DOHH2 (cell line): ENCODE measurements around the gene CHPF.

Source experiments
- CTCF ChIP-seq: fragments of 200-600 bp; sonication (generic); IDR thresholded peaks from one replicate; pipeline ENCODE4 v1.5.1; 2014; ENCODE audit warnings: antibody characterized with exemption, mild to moderate bottlenecking, low read depth, low read length; ENCODE audit not compliant: poor library complexity, severe bottlenecking
- EZH2phosphoT487 ChIP-seq: fragments of 200-600 bp; sonication (generic); IDR thresholded peaks from 2 replicates; pipeline ENCODE4 v1.6.1; 2017; ENCODE audit warnings: borderline replicate concordance, mild to moderate bottlenecking, antibody characterized with exemption, low read length, moderate library complexity, mixed read lengths

GRCh38 chr2:219532378-219532649, 11.3 kb downstream of the CHPF start:
- TF ChIP-seq CTCF (no peak), EZH2phosphoT487 (no peak)
